GM18861 (cell line): ENCODE measurements around the gene RAB3C.
A peak's percentile ranks its signal among the peaks of the same experiment; 100 is the strongest.

Experiments
- ATAC-seq: cut with Tn5 transposase; IDR thresholded peaks from one replicate; pipeline ENCODE4 v1.9.1; 2021; ENCODE audit not compliant: unreplicated experiment

The RAB3C gene

GRCh38 chr5:58813855-58814254, 231.0 kb downstream of the RAB3C start:
- ATAC-seq, result no peak

- no peak for ATAC-seq
Observed at GRCh38 chr5:58816181-58816731, 233.4 kb downstream of the RAB3C start.

- no peak for ATAC-seq
Observed at GRCh38 chr5:58818465-58818864, 235.6 kb downstream of the RAB3C start.

GRCh38 chr5:58825441-58825840, 242.6 kb downstream of the RAB3C start:
- ATAC-seq, result no peak

GRCh38 chr5:58825899-58826298, 243.0 kb downstream of the RAB3C start:
- no peak for ATAC-seq

GRCh38 chr5:58827463-58827862, 244.6 kb downstream of the RAB3C start:
- no peak for ATAC-seq

GRCh38 chr5:58828258-58828657, 245.4 kb downstream of the RAB3C start:
- no peak for ATAC-seq

GRCh38 chr5:58834242-58835225, 251.7 kb downstream of the RAB3C start:
- ATAC-seq, result no peak

- ATAC-seq, result no peak
Observed at GRCh38 chr5:58836351-58836750, 253.5 kb downstream of the RAB3C start.

GRCh38 chr5:58838729-58839128, 255.9 kb downstream of the RAB3C start:
- ATAC-seq, result no peak

GRCh38 chr5:58842852-58843251, 260.0 kb downstream of the RAB3C start:
- ATAC-seq, result no peak

GRCh38 chr5:58844395-58844794, 261.5 kb downstream of the RAB3C start:
- no peak for ATAC-seq

GRCh38 chr5:58847041-58847440, 264.2 kb downstream of the RAB3C start:
- ATAC-seq, result no peak

GRCh38 chr5:58849223-58849622, 266.3 kb downstream of the RAB3C start:
- ATAC-seq, result no peak

GRCh38 chr5:58849921-58850667, 267.2 kb downstream of the RAB3C start:
- ATAC-seq, result peak; percentile 72

GRCh38 chr5:58851153-58851552, 268.3 kb downstream of the RAB3C start:
- no peak for ATAC-seq

- no peak for ATAC-seq
Observed at GRCh38 chr5:58851571-58851970, 268.7 kb downstream of the RAB3C start.

GRCh38 chr5:58852566-58852965, 269.7 kb downstream of the RAB3C start:
- no peak for ATAC-seq

- ATAC-seq, result no peak
Observed at GRCh38 chr5:58854441-58854840, 271.6 kb downstream of the RAB3C start.

- no peak for ATAC-seq
Observed at GRCh38 chr5:58855851-58856739, 273.2 kb downstream of the RAB3C start.

- ATAC-seq, result no peak
Observed at GRCh38 chr5:58857609-58858008, 274.7 kb downstream of the RAB3C start.
